NCI-H446 treated with DMSO at 0.1 percent for 48 hours (cell line): Measurements from ENCODE around the gene CSAD.
A peak's percentile ranks its signal among the peaks of the same experiment; 100 is the strongest.

Source experiments
- DNase-seq: peaks from one replicate; lab custom pipeline; 2025; lab: John Stamatoyannopoulos, UW

The CSAD gene

DNA sequence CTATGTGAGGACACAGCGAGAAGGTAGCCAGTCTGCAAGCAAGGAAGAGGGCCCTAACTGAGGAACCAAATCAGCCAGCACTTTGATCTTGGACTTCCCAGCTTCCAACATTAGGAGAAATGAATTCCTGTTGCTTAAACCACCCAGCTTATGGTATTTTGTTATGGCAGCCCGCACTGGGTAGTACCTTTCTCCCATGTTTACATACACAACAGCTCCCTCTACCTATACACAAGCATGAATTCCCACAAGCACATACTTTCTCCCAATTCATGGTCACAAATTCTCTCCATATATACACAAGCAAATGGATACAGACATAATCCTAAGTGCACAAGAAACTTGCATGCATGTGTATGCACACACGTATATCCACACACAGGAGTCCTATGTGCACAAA lies 19.0 kb upstream of the CSAD start:
- no peak for DNase-seq

DNA sequence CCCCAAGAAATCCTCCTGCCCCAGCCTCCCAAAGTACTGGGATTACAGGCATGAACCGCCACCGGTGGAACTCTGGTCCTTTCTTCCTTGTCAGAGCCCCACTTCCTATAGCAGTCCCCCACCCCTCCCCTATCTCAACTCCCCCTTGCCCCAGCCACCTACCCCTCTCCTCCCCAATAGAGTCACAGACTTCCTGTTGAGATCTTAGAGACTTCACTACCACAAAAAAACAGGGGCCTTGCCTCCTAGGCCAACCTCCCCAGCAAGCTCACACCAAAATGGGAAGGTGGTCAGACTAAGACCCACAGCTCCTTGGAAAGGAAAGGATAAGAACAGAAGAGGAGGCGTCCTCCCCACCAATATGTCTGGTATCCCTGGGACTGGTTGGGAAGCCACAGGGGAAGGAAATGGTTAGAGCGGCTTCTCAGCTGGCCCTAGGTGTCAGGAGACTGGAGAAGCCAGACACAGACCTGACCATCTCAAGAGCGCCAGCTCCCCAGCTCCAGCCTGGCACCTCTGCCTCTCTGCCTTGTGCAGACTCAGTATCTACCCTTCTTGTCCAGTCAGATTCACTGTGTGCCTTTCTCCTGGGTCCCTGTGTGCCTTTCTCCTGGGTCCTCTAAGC lies 17.9 kb upstream of the CSAD start:
- DNase-seq, result no peak

DNA sequence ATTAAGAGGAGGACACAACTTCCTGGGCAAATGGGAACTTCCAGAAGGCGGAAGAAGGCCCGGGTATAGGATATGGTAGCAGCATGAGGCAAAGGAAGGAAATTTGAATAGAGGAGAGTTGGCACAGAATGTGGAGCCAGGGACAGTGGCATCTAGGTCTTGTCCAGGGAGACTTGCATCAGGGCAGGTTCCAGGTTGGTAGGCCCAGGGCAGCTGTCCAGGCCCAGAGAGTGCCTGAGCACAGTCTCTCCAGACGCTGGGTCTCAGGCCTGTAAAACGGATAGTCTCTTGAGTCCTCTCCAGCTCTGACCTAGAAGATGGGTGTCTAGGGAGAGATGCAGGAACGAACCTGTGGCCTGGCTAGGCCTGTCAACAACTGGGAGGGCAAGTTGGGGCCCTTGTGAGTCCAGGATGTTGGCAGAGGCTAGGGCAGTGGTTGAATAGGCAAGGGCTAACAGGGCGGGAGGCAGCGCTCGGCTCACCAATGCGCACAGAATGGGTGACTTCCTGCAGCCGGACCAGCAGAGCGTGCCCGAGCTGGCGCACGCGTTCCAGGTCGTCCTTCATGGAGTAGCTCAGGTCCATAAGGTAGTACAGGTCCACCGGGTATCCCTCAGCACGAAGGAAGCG lies 16.4 kb upstream of the CSAD start:
- DNase-seq, result no peak

DNA sequence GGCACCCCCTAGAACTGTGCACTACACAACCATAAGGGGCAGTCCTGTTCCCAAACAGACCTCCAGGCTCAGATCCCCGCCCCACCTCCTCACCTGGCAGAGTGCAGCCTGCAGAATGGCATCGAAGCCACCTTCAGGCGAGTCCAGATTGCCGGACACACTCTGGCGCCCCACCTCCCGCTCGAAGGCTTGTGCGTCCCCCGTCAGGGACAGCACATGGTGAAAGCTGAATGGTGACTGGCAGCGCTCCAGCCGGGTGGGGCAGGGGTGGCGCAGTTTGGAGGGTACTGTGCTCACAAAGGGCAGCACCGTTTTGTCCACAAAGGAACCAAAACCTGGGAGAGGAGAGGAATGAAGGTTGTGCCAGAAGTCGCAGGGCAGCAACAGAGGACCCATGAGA lies 15.8 kb upstream of the CSAD start:
- DNase-seq, result no peak

DNA sequence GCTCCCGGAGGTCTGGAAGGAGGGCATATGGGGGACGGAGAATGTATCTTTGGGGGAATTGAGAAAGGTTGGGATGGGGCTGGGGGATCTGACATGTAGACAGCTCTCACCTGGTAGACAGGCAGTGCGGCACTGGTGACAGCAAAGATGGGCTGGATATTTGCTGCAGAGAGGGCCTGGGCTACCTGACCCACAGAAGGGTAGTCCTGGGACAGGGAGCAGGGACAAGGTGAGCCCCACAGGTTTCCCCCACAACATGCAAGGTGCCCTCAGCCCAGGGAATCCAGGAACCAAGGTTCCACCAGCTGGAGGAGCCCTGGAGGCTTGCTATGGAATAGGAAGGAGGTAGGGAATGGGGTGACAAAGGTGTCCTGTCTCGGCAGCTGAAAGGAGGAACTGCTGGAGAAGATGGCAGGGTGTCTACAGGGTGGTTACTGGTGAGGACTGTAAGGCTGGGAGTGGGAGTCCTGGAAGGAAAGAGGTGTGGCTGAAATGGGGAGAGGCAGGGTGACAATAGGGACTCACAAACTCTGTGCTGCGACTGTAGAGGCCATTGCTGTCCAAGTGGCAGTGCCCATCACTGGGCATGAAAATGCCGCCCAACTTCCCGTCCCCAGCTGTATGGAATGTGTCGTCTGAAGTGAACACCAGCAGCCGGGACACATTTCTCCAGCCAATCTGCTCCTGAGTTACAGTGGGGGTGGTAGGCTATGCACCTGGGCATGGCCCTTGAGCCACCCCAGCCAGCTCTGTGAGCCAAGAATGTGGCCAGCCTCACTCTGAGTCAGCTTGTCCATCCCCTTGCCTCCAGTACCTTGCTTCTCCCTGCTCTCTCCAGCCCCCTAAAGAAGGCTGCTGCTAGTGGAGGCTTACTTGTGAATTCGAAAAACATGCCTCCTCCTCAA lies 15.0 kb upstream of the CSAD start:
- DNase-seq, result no peak

DNA sequence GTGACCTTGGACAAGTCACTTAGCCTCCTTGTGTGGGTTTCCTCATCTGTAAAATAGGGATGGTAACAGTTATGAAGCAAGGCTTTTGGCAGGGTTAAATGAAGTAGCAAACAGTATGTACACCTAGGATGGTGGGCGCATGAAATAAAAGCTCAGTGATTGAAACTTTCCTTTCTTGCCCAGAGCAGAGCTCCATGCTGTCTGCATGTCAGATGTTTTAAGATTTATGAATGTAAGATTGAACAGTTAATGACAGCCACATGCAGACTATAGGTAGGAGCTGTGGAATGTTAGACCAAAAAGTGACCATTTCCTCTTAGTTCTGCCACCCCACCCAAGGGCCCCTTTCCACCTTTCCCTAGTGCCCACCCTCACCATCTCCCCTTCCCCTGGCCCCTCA lies 14.2 kb upstream of the CSAD start:
- no peak for DNase-seq

DNA sequence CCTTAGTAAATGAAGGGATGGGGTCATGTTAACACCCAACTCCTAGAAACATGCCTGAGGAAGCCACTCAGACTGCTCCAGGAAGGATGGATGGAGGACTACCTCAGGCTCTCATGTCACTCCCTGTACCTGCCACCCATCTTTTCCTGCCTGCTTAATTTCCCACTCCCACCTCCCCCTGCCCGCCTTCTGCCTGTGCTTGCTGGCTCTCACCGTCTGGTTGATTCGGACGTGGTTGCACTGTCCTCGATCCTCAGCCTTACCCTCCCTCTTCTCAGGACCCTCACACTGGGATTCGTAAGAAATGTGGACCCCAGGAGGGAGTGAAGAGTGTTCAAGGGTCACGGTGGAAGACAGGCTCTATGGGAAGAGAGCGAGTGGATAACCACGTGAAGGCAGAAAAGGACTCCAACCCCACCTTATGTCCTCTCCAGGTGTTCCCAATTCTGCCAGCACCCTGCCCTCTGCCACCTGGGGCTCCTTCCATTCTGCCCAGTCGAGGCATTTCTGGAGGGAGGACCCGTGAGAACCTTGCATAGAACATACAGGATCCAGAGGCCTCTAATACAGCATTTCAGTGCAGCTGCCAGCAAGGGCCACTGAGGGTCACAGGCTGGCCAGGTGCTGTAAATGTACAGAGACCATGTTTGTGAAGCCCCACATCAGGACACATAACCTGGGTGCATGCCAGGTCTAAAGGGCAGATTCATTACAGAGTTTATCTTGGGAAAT lies 13.4 kb upstream of the CSAD start:
- DNase-seq, result no peak

DNA sequence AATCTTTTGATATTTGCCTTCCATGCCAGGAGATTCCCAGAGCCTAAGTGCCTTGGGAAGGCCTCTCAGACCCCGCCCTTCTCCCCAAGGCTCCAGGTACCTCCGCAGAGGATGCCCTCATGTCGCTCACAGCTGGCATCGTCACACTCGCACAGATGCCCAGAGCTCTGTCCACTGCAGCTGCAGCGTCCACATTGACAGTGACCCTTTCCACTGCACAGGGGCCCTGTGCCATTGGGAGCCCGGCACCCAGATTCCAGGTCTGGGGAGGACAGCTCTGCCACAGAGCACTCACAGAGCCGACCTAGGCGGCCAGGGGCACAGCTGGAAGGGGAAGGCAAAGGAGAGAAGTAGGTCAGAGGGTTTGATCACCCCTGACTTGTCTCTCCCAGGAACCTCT lies 12.3 kb upstream of the CSAD start:
- DNase-seq, result no peak

DNA sequence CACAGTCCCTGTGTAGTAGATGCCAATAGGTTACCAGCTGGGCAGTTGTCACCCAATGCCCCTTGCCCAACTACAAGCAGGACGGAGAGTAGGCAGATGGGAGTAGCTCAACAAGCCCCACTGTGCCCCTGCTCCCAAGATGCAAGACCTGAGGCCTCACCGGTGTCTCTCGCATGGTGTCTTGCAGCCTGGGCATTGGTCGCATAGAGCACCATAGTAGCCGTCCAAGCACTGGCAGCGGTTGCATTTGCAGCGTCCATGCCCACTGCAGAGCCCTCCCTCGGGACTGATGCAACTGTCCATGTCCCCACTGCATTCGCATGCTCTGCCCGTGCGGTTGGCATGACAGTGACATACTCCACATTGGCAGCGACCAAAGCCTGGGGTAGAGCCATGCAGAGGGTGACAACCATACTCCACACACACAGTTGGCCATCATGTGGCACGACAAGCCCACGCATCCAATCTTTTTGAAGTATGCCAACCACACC lies 11.9 kb upstream of the CSAD start:
- no peak for DNase-seq

DNA sequence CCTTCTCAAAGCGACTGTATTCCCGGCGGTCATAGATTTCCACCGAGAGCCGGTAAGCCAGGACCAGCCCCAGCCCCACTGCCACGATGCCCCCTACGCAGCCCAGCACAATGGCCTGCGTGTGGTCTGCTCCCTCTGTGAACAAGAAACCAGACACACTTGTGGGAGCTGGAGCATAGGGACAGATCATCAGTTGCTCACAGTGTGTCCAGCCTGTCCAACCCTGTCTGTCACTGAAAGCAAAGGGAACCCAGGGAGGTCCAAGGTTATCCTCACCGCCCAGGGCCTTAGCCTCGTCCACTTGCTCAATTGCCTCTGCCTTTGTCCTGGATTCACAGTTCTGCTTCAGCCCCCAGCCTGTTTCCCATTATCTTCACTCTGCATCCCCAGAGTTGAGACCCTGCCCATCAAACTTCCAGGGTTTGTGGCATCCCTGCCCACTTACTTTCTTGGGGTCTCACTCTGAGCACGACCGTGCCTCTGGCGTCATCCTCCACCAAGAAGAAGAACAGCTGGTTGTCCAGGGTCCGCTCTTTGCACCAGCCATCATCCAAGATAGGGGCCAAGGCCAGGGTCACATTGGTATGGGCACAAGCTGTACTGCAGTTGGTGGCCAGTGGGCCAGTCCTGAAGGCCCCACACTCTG lies 11.3 kb upstream of the CSAD start:
- DNase-seq, result no peak

DNA sequence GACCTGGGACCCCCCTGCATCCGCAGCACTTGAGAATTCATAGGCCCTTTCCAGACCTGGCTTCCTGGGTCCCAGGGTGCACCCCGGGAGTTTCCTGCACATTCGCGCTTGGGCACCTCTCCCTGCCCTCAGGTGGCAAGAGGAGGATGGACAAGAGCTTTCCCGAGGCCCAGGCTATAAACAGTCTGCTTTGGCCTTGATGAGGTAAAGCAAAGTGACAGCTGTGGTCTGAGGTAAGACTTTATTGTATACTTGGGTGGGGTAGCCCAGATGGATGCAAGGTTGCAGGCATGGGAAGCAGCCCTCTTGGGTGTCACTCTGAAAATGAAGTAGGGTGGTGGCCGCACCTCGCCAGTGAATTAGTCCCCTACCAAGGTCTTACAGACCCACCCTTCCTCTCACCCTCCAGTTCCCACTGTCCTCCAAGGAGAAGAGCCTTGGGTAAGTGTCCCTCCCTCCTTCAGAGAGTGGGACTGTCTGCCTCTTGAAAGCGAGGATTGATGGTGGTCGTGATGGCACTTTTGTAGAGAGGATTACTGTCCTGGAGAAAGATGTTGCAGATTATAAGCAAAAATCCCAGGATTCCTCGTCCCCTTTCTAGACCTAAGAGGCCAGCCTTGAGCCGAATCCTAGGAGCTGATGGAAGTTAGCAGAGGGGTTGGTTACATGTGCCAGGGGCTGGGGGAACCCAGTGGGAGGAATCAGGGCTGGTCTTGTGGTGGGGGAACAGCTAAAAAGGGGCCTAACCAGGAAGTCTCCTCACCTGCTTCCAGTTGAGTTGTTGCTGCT lies 10.6 kb upstream of the CSAD start:
- DNase-seq, result no peak

DNA sequence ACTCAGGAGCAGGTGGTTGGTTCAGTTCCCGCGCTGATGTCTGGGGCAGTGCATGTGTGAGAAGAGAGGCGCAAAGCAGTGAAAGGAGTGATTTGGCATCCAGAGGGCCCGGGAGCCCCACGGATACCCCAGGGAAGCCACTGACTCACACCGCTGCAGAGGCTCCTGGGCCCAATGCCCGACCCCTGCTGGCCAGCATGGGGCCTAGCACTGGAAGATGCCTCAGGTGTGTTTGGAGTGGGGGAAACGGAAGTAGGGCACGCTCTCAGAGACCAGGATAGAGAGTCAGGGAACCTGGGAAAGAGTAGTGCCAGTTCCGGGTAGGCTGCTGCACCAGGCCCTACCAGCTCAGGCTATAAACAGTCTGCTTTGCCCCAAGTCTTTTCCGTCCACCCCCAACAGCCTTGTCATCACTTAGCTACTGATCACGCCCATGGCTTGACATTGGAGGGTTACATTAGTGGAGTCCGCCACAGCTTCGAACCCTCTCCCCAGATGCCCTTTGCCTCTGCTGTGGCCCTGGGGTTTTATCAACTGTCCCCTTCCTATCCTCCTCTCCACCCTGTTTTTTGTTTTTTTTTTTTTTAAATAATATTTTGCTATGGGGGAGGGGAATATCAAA lies 9.5 kb upstream of the CSAD start:
- DNase-seq, result peak; percentile 22

DNA sequence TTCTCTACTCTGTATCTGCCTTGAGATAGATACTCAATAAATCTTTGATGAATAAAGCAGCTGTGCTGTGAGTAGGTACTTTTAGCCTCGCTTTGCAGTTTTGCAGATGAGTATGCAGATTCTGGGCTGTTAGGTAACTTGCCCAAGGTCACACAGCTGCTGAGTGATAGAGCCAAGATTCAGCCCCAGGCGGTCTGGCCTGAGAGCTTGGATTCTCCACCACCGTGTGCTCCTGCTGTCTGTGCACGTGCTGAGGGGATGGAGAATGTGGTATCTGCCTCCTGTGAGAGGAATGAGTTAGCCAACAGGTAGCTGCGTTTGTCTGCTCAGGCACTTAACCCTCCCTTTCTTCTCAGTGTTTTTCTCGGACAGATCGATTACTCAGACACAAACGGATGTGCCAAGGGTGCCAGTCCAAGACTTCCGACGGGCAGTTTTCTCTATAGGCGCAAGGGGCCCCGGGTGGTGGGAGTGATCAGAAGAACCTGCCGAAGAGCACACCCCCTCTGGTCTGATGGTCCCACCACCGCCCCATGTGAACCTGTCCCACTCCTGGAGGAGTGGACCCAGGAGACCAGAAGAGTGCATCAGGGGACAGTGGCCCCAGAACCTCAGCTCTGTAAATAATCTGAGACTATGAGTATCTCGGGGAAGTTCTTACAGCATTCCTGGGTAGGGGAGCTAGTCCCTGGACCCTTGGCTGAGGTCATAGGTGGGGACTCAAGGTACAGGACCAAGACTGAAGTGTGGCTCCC lies 6.6 kb upstream of the CSAD start:
- no peak for DNase-seq

DNA sequence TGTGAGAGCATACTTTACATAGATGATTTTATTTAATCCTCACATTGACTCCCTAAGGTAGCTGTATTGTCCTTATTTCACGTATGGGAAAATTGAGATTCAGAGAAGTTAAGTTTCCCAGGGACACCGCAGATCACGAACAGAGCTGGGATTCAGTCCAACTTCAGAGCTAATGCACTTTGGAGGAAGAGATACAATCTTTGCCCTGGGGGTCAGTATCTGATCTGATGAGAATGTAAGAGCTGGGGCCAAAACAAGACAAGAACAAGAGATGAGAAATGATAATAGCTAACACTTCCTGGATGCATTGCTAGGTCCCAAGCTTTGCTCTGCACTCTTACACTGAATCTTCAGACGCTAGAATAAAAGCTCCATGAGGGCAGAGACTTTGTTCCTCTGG lies 6.0 kb upstream of the CSAD start:
- no peak for DNase-seq

DNA sequence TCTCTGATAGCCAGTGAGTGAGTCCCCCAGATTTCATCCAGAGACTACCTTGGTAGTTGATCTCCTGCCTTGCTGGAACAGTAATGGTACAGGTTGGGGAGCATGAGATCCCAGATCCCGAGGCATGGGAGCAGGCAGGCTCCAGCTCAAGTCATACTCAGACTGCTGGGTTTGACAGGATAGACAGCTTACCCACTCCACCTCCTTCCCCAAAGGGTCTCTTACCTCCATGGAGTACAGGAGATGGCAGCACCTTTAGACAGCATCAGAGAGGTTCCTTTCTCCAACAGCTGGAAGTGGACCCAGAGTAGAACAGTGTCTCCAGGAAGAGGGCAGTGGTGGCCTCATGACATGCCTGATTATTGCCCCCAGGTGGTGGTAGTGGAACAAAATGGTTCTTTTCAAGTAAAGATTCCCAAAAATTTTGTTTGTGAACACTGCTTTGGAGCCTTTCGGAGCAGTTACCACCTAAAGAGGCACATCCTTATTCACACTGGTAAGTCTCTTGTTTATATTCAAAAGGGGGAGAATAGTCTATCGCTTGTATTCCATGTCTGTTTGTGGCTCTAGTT lies 4.9 kb upstream of the CSAD start:
- no peak for DNase-seq

DNA sequence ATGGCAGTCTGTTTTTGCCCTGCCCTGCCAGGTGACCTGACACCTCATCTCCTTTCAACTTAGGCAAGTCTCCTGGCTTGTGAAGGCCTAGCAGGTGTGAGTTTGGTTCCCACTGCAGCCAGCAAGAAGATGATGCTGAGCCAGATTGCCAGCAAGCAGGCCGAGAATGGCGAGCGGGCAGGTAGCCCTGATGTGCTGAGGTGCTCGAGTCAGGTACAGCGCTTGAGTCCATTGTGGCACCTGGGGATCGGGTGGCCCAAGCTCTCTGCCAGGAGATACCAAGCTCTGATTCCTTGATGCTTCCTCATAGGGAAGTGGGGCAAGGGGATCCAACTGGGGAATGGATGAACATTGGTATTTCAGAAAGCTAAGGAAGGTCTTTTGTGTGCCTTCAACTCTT lies 4.1 kb upstream of the CSAD start:
- no peak for DNase-seq

DNA sequence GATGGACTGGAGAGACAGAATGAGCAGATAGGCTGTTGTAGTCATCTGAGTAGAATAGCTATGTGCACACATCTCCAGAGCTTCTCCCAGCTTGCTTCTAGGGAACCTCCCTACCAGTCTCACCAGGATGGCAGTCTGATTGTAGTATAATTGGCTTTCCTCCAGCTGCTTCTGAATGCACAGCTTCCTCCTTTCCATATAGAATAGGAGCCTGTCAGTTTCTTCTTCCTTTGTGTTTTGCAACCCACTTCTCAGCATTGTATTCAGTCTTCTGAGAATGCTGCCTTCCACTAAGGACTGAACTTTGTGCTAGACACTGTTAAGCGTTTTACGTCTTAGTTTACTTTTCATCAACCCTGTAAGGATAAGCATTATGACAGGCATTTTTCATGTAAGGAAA lies 2.2 kb upstream of the CSAD start:
- no peak for DNase-seq

DNA sequence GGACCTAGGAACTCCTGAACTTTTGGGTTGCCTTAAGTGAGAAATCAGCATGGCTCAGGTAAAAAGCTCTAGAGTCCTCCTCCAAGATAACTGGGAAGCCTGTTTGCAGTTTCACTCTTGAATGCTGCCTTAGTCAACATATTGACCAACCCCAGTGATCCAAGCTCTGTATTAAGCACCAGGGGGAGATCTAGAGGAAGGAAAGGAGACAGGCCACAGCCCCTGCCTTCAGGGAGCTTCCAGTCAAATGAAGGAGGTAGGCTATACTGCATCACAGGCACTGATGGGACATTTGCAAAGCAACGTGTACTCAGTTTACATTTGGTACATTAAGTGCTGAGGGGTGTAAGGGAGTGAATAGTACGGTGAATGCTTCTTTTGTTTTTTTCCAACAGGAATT lies 1.2 kb upstream of the CSAD start:
- DNase-seq, result no peak

DNA sequence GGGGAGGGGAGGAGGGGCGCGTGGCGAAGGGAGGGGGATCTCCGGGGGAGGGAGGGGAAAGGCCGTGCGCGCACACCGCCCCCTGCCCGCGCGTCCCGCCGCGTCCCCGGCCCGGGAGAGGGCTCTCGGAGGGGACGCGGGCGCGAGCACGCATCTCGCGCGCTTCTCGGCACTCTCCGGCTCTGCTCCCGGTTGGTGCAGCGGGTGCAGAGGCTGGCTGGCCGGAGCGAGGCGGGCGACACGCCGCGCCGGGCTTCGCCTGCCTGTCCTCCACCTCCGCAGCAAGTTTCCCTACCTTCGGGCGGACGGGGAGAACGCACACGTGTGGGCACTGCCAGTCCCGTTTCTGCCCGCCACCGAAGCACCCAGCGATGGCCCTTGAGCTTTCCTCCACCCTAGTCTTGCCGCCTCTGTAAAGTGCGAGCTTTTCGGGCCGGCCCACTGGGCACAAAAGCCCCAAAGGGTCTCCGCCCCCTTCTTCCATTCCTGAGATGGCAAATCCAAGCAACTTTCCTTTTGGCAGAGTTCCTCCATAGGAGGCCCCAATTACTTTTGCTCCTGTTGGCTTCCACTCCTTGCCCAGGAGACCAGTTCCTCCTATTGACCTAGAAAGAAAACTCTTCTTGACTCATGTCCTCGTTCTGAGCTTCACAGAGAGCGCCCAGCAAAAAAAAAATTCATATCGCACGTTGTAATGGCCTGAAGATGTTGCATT lies 363 bp upstream of the CSAD start:
- peak; percentile 60 for DNase-seq
